GM12891 (cell line): ENCODE data around the gene EEF2K.

Experiments
- POLR2A ChIP-seq: IDR thresholded peaks from 2 replicates; pipeline ENCODE4 v1.6.1; 2011; ENCODE audit warnings: low read depth, low read length, control low read depth
- POLR2AphosphoS5 ChIP-seq: IDR thresholded peaks from 2 replicates; pipeline ENCODE4 v1.6.1; 2011; ENCODE audit warnings: low read depth, low read length, control low read depth
- SPI1 ChIP-seq: IDR thresholded peaks from 2 replicates; pipeline ENCODE4 v1.6.1; 2011; ENCODE audit warnings: low read depth, low read length, control low read depth
- TAF1 ChIP-seq: IDR thresholded peaks from 2 replicates; pipeline ENCODE4 v1.6.1; 2011; ENCODE audit warnings: low read depth, low read length, control low read depth

- TF ChIP-seq POLR2AphosphoS5, result no peak
- no peak for TF ChIP-seq POLR2A
- TF ChIP-seq SPI1, result no peak
- TF ChIP-seq TAF1, result no peak
Observed at GRCh38 chr16:22313876-22314470, 107.9 kb downstream of the EEF2K start.
